MCF 10A (cell line): ENCODE measurements around the gene RAB27B. TPM values are rescaled to one million over a fixed set of nuclear protein-coding genes. Genes with fewer than 3 reads are reported as not detected.

ENCODE experiments used
- BruUV-seq: library from RNA; stranded (reverse); fragments of 400-500 nt; replicated peaks from 2 replicates; lab custom pipeline; 2021; lab: Mats Ljungman, UMichigan
- CTCF ChIA-PET: fragments of 300-600 bp; sonication (Branson Sonifier 250); formaldehyde crosslinking; extraction: SDS; loops from one replicate; lab custom pipeline; 2021; ENCODE audit warnings: antibody characterized with exemption, inconsistent platforms; lab: Yijun Ruan, JAX
- POLR2A ChIA-PET: fragments of 300-600, 350-650 bp; sonication (Branson Sonifier 250); formaldehyde crosslinking; extraction: SDS; loops from one replicate; lab custom pipeline; 2020; ENCODE audit warnings: antibody characterized with exemption, inconsistent platforms; lab: Yijun Ruan, JAX
- DNase-seq: peaks from one replicate; pipeline ENCODE4 v3.0.0-alpha.2; 2018; ENCODE audit not compliant: unreplicated experiment
- H3K27ac Mint-ChIP-seq: one replicate; pipeline ENCODE4 v1.8.0; 2022; ENCODE audit warnings: mild to moderate bottlenecking, low read depth, mixed read lengths; ENCODE audit not compliant: unreplicated experiment
- H3K27me3 Mint-ChIP-seq: one replicate; pipeline ENCODE4 v1.8.0; 2022; ENCODE audit warnings: mixed read lengths; ENCODE audit not compliant: insufficient read depth, unreplicated experiment
- H3K36me3 Mint-ChIP-seq: one replicate; pipeline ENCODE4 v1.8.0; 2022; ENCODE audit warnings: mild to moderate bottlenecking, moderate library complexity, mixed read lengths; ENCODE audit not compliant: insufficient read depth, unreplicated experiment
- H3K4me1 Mint-ChIP-seq: one replicate; pipeline ENCODE4 v1.8.0; 2022; ENCODE audit warnings: mixed read lengths; ENCODE audit not compliant: insufficient read depth, unreplicated experiment
- H3K4me3 Mint-ChIP-seq: one replicate; pipeline ENCODE4 v1.8.0; 2022; ENCODE audit warnings: mild to moderate bottlenecking, moderate library complexity, mixed read lengths; ENCODE audit not compliant: unreplicated experiment
- H3K9me3 Mint-ChIP-seq: one replicate; pipeline ENCODE4 v1.8.0; 2022; ENCODE audit warnings: mixed read lengths; ENCODE audit not compliant: unreplicated experiment
- CTCF ChIP-seq: fragments of 200-600 bp; IDR thresholded peaks from one replicate; pipeline ENCODE4 v1.8.0; 2022; ENCODE audit warnings: antibody characterized with exemption, mild to moderate bottlenecking; ENCODE audit not compliant: unreplicated experiment
- intact Hi-C: fragments of 100-400 bp; cut with micrococcal nuclease; formaldehyde crosslinking; loops from 2 replicates; pipeline ENCODE4 v1.14.1; 2022
- total RNA-seq: library from RNA; stranded (reverse); gene quantifications from 2 replicates; pipeline ENCODE4 v1.2.3, GENCODE V29; 2022

RAB27B gene
- total RNA-seq, 1 experiment from 2014 or later: 32.2 TPM

DNA sequence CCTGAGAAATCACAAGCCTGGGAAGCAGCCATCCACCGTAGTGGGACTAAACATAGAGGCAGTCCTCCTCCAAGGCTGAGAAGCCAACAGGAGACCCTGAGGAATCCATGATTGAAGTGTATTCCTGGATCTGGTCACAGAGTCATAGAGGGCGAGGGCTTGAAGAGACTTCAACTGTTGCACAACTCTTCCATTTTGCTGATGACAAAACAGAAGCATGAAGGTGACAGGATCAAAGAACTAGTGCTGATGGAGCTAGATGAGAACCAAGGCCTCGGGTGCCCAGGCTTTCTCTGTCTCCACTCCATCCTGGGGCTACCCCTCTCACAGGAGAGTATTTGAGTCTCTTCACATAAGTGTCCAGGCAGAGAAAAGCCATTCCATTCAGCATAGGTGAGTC is 30.1 kb upstream of the RAB27B start:
- Mint-ChIP-seq H3K27ac (no peak overlapping the region), H3K27me3 (no peaks in the 10 kb centered on the region), H3K4me1 (no peaks in the 10 kb centered on the region), H3K9me3 (no peaks in the 10 kb centered on the region), H3K4me3 (no peak overlapping the region), H3K36me3 (no peaks in the 10 kb centered on the region)
- ChIA-PET CTCF (no interaction called here), POLR2A (no interaction called here)
- TF ChIP-seq CTCF: no peak
- no TSS peak for BruUV-seq
- intact Hi-C loops: no loop called here
- DNase-seq: no peak

- CTCF ChIA-PET: no interaction called here
- H3K27me3 Mint-ChIP-seq: no peaks in the 10 kb centered on the region
- POLR2A ChIA-PET: no interaction called here
- no TSS peak for BruUV-seq
- no peak overlapping the region for H3K27ac Mint-ChIP-seq
- DNase-seq: no peak
- peaks cover 4% of the 10 kb centered on the region for H3K4me1 Mint-ChIP-seq
- intact Hi-C loops: no loop called here
- no peaks in the 10 kb centered on the region for H3K9me3 Mint-ChIP-seq
- no peaks in the 10 kb centered on the region for H3K36me3 Mint-ChIP-seq
- H3K4me3 Mint-ChIP-seq: no peak overlapping the region
- TF ChIP-seq CTCF: no peak
Measured at GRCh38 chr18:54801374-54801773, 26.9 kb upstream of the RAB27B start.

DNA sequence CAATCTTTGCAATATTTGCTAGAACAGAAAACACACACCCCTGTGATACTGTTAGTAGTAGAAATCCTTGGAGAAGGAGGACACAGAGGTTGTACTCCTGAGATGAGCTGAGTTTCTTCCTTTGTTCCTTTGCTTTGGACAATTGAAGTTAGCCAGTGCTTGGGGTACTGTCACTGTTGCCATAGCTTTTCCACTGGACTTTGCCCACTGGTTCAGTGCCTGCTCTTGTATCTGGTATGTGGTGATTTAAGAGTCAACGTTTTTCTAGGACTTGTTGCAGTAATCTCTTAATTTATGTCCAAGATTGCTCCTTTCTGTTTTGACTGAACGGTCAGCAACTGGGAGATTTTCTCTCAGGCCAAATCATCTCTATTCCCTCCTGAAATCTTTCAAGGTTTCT is 26.1 kb upstream of the RAB27B start:
- ChIA-PET POLR2A (interaction anchor here (0.9 to 1.4 kb wide), 2 partner anchors 14 to 28 kb away, joined by 3 to 4 read pairs; no protein-coding TSS in a partner anchor), CTCF (interaction anchor here (0.6 kb wide), 1 partner anchor 27 kb away, joined by 3 read pairs; no protein-coding TSS in a partner anchor)
- no TSS peak for BruUV-seq
- Mint-ChIP-seq H3K4me3 (no peak overlapping the region), H3K9me3 (no peaks in the 10 kb centered on the region), H3K27ac (no peak overlapping the region), H3K27me3 (no peaks in the 10 kb centered on the region), H3K4me1 (peaks cover 4% of the 10 kb centered on the region), H3K36me3 (no peaks in the 10 kb centered on the region)
- TF ChIP-seq CTCF: no peak
- DNase-seq: no peak
- intact Hi-C loops: no loop called here

- no peaks in the 10 kb centered on the region for H3K9me3 Mint-ChIP-seq
- no peak for TF ChIP-seq CTCF
- POLR2A ChIA-PET: interaction anchor here (0.9 to 1.4 kb wide), 2 partner anchors 13 to 27 kb away, joined by 3 to 4 read pairs; no protein-coding TSS in a partner anchor
Measured at GRCh38 chr18:54802686-54803395, 25.4 kb upstream of the RAB27B start.

More at GRCh38 chr18:54802686-54803395, 25.4 kb upstream of the RAB27B start:
- Mint-ChIP-seq H3K36me3 (no peaks in the 10 kb centered on the region), H3K4me3 (no peak overlapping the region), H3K27me3 (no peaks in the 10 kb centered on the region), H3K27ac (no peak overlapping the region), H3K4me1 (peaks cover 4% of the 10 kb centered on the region)
- no TSS peak for BruUV-seq
- intact Hi-C loops: no loop called here
- DNase-seq: no peak
- CTCF ChIA-PET: interaction anchor here (0.8 kb wide), 1 partner anchor 180 kb away, joined by 3 read pairs; no protein-coding TSS in a partner anchor
